B cell (primary cell): ENCODE data around the gene MAP3K6.

ENCODE experiments used
- CTCF ChIP-seq: fragments of 200-600 bp; IDR thresholded peaks from one replicate; pipeline ENCODE4 v1.8.0; 2022; ENCODE audit warnings: antibody characterized with exemption, mild to moderate bottlenecking
- EZH2 ChIP-seq: IDR thresholded peaks from 2 replicates; pipeline ENCODE4 v1.6.1; 2012; ENCODE audit warnings: borderline replicate concordance, low read depth, mild to moderate bottlenecking, moderate library complexity, low read length; ENCODE audit not compliant: insufficient read depth, poor library complexity, severe bottlenecking

- TF ChIP-seq EZH2 (no peak), CTCF (peak; percentile 25)
These were observed at the start of gene MAP3K6 for GRCh38 chr1:27366411-27367159.
